Suprapubic skin (tissue), 4 donors: ENCODE data around the gene MRPL10. TPM values are rescaled to one million over a fixed set of nuclear protein-coding genes. Genes with fewer than 3 reads are reported as not detected.
A peak's percentile ranks its signal among the peaks of the same experiment; 100 is the strongest.

Source experiments
- DNase-seq, 2 donors: peaks; one replicate each; pipeline ENCODE4 v3.0.0-alpha.2; 2019; ENCODE audit warnings: low spot score in 2 of 2
- H3K27ac ChIP-seq: fragments of 200-600 bp; sonication (generic); one replicate; pipeline ENCODE4 v1.5.1; 2019
- H3K27me3 ChIP-seq: fragments of 200-600 bp; sonication (generic); one replicate; pipeline ENCODE4 v1.5.1; 2019
- H3K36me3 ChIP-seq: fragments of 200-600 bp; sonication (generic); one replicate; pipeline ENCODE4 v1.5.1; 2019
- H3K4me1 ChIP-seq: fragments of 200-600 bp; sonication (generic); one replicate; pipeline ENCODE4 v1.5.1; 2019
- H3K4me3 ChIP-seq: fragments of 200-600 bp; sonication (generic); one replicate; pipeline ENCODE4 v1.5.1; 2019; ENCODE audit warnings: mild to moderate bottlenecking
- H3K9me3 ChIP-seq: fragments of 200-600 bp; sonication (generic); one replicate; pipeline ENCODE4 v1.5.1; 2019
- EP300 ChIP-seq: sonication (generic); formaldehyde crosslinking; IDR thresholded peaks from one replicate; pipeline ENCODE4 v1.6.1; 2017; ENCODE audit warnings: antibody characterized with exemption
- POLR2A ChIP-seq, 2 donors: fragments of 450-650 bp; IDR thresholded peaks; one replicate each; pipeline ENCODE4 v1.6.1; 2017; ENCODE audit warnings: antibody characterized with exemption in 2 of 2, mild to moderate bottlenecking in 2 of 2, moderate library complexity in 2 of 2
- POLR2AphosphoS5 ChIP-seq, 3 donors: sonication (generic); formaldehyde crosslinking; IDR thresholded peaks; one replicate each; pipeline ENCODE4 v1.6.1; 2017; ENCODE audit warnings: antibody characterized with exemption in 3 of 3
- WGBS: methylation state at CpG from one replicate; pipeline ENCODE4 v1.1.5; 2018; 5-methylcytosine and 5-hydroxymethylcytosine counted together
- total RNA-seq, 4 donors: library from RNA; depleted of rRNA; stranded (reverse); fragments of >200 nt; gene quantifications; one replicate each; pipeline ENCODE4 v1.1.0, GENCODE V29; 2016
- TF ChIP-seq, protein P1 (sequence below), 2 donors: fragments of 200-600 bp in 1 of 2; fragments of 450-650 bp in 1 of 2; sonication (generic) in 1 of 2; IDR thresholded peaks; one replicate each; pipeline ENCODE4 v1.5.1; 2016 to 2019; ENCODE audit warnings: antibody characterized with exemption in 2 of 2, mild to moderate bottlenecking in 1 of 2, moderate library complexity in 1 of 2

MRPL10 gene
- total RNA-seq, 4 donors from 2014 or later, result 27.7 to 33.8 (median 31.2) TPM

DNA sequence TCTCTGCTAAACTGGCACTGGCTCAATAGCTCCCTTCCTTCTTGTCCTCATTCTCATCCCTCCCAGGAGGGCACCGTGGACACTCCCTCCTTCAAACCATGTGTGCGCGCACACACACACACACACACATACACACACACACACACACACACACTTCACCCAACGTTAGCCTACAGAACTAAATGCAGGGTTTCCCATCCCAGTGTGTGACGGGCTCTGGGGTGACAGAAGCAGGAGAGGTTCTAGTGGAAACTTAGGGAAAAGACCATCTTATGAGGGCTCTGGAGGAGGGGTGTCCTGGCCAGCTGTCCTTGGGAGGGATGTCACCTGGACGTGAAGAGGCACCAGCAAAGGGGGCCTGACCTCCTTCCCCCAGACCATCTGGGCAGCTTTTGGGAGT is 29.4 kb downstream of the MRPL10 start:
- DNase-seq, result peak in 1 of 2 donors; percentile 38
- H3K36me3 ChIP-seq, result no peaks in the 10 kb centered on the region
- H3K27ac ChIP-seq, result no peak overlapping the region
- no peaks in the 10 kb centered on the region for H3K4me1 ChIP-seq
- H3K27me3 ChIP-seq, result peaks cover 4% of the 10 kb centered on the region
- no peak overlapping the region for H3K4me3 ChIP-seq
- WGBS, result 89% methylated on average over 3 of the region's 6 CpGs
- no peaks in the 10 kb centered on the region for H3K9me3 ChIP-seq
- TF ChIP-seq EP300, result no peak
- no peak for TF ChIP-seq POLR2AphosphoS5 (IDR thresholded peaks at IDR 0.05)
- TF ChIP-seq, protein P1, sequence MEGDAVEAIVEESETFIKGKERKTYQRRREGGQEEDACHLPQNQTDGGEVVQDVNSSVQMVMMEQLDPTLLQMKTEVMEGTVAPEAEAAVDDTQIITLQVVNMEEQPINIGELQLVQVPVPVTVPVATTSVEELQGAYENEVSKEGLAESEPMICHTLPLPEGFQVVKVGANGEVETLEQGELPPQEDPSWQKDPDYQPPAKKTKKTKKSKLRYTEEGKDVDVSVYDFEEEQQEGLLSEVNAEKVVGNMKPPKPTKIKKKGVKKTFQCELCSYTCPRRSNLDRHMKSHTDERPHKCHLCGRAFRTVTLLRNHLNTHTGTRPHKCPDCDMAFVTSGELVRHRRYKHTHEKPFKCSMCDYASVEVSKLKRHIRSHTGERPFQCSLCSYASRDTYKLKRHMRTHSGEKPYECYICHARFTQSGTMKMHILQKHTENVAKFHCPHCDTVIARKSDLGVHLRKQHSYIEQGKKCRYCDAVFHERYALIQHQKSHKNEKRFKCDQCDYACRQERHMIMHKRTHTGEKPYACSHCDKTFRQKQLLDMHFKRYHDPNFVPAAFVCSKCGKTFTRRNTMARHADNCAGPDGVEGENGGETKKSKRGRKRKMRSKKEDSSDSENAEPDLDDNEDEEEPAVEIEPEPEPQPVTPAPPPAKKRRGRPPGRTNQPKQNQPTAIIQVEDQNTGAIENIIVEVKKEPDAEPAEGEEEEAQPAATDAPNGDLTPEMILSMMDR (IDR thresholded peaks at IDR 0.05), result no peak
- no peak for TF ChIP-seq POLR2A (IDR thresholded peaks at IDR 0.05)

DNA sequence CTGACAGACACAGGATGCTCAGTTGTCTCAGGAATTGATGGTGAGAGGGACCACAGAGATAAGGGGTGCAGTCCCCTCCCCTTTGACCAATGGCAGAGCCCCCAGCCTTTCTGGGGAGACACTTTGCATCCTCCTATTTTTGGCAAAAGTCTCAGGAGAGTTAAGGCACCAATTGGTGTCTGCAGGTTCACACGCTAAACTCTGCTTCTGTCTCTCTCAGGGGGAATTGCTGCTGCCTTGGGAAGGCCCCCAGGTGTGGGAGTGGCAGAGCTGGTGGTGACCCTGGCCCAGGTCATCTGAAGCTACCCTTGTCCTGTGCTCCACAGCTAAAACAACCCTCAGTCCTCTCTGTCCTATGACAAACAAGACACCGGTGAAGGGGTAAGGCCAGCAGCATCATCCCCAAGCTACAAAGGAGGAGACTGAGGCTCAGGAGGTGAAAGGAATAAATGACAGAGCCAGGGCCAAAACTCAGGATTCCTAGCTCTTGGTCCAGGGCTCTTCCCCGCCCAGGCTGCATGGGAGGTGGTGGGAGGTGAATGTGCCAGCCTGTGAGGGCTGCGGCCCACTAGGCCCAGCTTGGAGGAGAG is 30.1 kb downstream of the MRPL10 start:
- Histone ChIP-seq H3K9me3 (no peaks in the 10 kb centered on the region), H3K36me3 (no peaks in the 10 kb centered on the region), H3K4me3 (no peak overlapping the region), H3K27me3 (peaks cover 4% of the 10 kb centered on the region), H3K27ac (no peak overlapping the region), H3K4me1 (no peaks in the 10 kb centered on the region)
- DNase-seq, result peak; percentile 9 to 55
- WGBS, result 93% methylated on average over 4 of the region's 4 CpGs
- TF ChIP-seq POLR2AphosphoS5 (IDR thresholded peaks at IDR 0.05), result no peak
- no peak for TF ChIP-seq POLR2A (IDR thresholded peaks at IDR 0.05)
- TF ChIP-seq EP300, result no peak
- TF ChIP-seq, protein P1 (IDR thresholded peaks at IDR 0.05), result no peak

DNA sequence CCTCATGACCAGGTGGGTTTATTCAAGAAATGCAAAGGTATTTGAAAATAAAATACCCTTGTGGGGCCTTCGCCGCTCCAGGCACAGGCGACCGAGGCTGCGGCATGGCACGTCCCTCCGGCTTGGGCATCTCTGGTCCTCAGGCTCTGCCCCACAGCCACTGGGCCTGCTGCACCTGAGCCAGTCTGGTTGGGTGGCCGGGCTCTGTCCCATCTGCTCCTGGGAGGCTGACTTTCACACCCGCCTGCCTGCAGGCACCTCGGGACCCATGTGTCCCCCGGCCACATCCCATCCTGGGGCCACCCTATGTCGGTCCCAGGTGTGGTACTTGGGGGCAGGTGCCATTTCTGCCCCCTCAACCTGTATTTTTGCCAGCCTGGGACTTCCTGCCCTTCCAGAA is 30.7 kb downstream of the MRPL10 start:
- TF ChIP-seq EP300 (no peak), POLR2A (IDR thresholded peaks at IDR 0.05) (no peak), POLR2AphosphoS5 (IDR thresholded peaks at IDR 0.05) (no peak)
- TF ChIP-seq, protein P1 (IDR thresholded peaks at IDR 0.05), result no peak
- Histone ChIP-seq H3K27ac (no peak overlapping the region), H3K4me1 (no peaks in the 10 kb centered on the region), H3K9me3 (no peaks in the 10 kb centered on the region), H3K27me3 (peaks cover 4% of the 10 kb centered on the region), H3K36me3 (no peaks in the 10 kb centered on the region), H3K4me3 (no peak overlapping the region)
- WGBS, result 90% methylated on average over 7 of the region's 12 CpGs
- peak; percentile 29 to 32 for DNase-seq

DNA sequence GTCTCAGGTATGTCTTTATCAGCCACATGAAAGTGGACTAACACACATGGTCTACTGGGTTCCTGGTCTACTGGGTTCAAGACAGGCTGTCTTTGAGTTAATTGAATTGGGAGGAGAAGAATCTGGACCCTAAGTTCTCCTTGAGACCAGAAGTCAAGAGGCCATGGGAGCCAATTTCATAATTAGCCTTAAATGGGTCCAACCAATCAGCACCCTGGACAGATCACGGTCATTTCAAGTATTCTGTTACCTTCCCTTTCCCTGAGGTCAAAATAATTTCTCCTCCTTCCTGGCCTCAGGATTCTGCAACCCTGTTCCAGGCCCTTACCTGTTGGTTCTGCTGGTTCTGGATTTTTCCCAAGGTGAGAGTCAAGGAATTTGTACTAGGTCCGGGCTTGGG is 33.5 kb downstream of the MRPL10 start:
- Histone ChIP-seq H3K27ac (no peak overlapping the region), H3K4me1 (no peaks in the 10 kb centered on the region), H3K36me3 (no peaks in the 10 kb centered on the region), H3K27me3 (peaks cover 28% of the 10 kb centered on the region), H3K4me3 (no peak overlapping the region), H3K9me3 (no peaks in the 10 kb centered on the region)
- TF ChIP-seq POLR2AphosphoS5 (IDR thresholded peaks at IDR 0.05), result no peak
- no peak for TF ChIP-seq EP300
- TF ChIP-seq POLR2A (IDR thresholded peaks at IDR 0.05), result no peak
- TF ChIP-seq, protein P1 (IDR thresholded peaks at IDR 0.05), result no peak
- DNase-seq, result no peak
- WGBS, result 66% methylated on average over 2 of the region's 2 CpGs

DNA sequence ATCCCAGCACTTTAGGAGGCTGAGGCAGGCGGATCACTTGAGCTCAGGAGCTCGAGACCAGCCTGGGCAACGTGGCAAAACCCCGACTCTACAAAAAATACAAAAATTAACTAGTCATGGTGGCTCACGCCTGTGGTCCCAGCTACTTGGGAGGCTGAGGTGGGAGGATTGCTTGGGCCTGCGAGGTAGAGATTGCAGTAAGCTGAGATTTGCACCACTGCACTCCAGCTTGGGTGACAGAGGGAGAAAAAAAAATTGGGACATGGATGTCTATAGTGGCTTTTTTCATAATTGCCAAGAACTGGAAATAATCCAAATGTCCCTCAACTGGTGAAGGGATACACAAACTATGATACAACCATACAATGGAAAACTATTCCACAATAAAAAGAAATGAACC is 38.4 kb downstream of the MRPL10 start:
- no peak overlapping the region for H3K27ac ChIP-seq
- TF ChIP-seq EP300 (no peak), POLR2A (IDR thresholded peaks at IDR 0.05) (no peak), POLR2AphosphoS5 (IDR thresholded peaks at IDR 0.05) (no peak)
- TF ChIP-seq, protein P1 (IDR thresholded peaks at IDR 0.05), result no peak
- peaks cover 10% of the 10 kb centered on the region for H3K4me1 ChIP-seq
- H3K27me3 ChIP-seq, result peaks cover 70% of the 10 kb centered on the region
- no peaks in the 10 kb centered on the region for H3K36me3 ChIP-seq
- peak in 1 of 2 donors; percentile 23 for DNase-seq
- no peak overlapping the region for H3K4me3 ChIP-seq
- H3K9me3 ChIP-seq, result no peaks in the 10 kb centered on the region
- 63% methylated on average over 6 of the region's 6 CpGs for WGBS
